Measurements from ENCODE around the gene PRDM8.

The PRDM8 gene

DNA sequence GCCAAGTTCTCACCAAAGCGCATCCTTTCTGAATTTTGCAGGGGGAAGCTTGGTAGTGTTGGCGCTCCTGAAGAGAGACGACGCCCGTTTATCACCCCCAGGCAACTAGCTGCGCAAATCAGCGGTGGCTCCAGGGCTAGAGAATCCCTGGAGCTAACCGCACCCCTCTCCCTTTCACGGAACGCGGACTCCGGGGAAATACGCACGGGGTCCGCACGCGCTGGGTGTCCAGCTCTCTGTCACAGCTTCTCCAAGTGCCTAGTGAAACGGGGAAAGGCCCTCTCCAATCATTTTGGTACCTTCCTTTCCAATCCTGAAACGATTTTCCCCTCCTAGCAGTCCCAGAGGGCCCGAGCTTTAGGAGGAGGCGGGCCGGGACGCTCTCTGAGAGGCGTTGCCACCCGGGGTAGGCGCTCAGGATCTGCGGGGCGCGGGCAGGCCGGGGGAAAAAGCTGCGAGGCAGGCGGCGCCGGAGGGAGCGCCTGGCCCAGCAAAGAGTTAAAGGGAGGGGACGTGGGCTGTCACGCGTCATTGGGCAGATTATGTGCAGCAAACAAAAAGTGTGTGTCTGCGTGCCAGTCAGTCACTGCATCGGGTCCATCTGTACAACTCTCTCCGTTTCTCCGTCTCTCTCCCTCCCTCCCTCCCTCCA, at the start of gene PRDM8:
PRDM8 (plus strand) TSS at position 582 of the 652 bp plus-strand sequence. CDS start 2,578 bp downstream, outside the sequence.
- Histone ChIP-seq H3K27ac (ENCODE audit: low read length) (no peak within 1 kb of the TSS), H3F3A (ENCODE audit: insufficient read depth, low read length) (no peaks in the 10 kb centered on the region), H3K9me3 (replicated peaks; ENCODE audit: insufficient read depth, low read length) (no peaks in the 10 kb centered on the region), H2AFZ (ENCODE audit: low read length) (peak within 1 kb of the TSS; percentile 29; the same call in 1 of the 2 replicates), H3K79me2 (ENCODE audit: low read length) (no peaks in the 10 kb centered on the region), H3K27me3 (replicated peaks; ENCODE audit: insufficient read depth, low read length) (no peaks in the 10 kb centered on the region), H3K4me3 (ENCODE audit: low read length) (peak within 1 kb of the TSS; percentile 37), H4K20me1 (ENCODE audit: insufficient read depth, low read length) (no peaks in the 10 kb centered on the region), H3K9ac (ENCODE audit: low read length) (no peak within 1 kb of the TSS), H3K9me2 (replicated peaks; ENCODE audit: insufficient read depth, low read length) (no peaks in the 10 kb centered on the region), H3K36me3 (replicated peaks; ENCODE audit: insufficient read depth, low read length) (no peaks in the 10 kb centered on the region), H3K4me2 (ENCODE audit: low read depth, low read length) (peak within 1 kb of the TSS; percentile 54; the same call in 1 of the 2 replicates), H3K4me1 (ENCODE audit: low read length) (no peaks in the 10 kb centered on the region)
- TF ChIP-seq EZH2 (optimal IDR thresholded peaks at IDR 0.05; ENCODE audit: low read depth, low read length) (no peak), EZH2phosphoT487 (IDR thresholded peaks at IDR 0.05; ENCODE audit: low read length) (no peak)
- TF ChIP-seq, protein P1, sequence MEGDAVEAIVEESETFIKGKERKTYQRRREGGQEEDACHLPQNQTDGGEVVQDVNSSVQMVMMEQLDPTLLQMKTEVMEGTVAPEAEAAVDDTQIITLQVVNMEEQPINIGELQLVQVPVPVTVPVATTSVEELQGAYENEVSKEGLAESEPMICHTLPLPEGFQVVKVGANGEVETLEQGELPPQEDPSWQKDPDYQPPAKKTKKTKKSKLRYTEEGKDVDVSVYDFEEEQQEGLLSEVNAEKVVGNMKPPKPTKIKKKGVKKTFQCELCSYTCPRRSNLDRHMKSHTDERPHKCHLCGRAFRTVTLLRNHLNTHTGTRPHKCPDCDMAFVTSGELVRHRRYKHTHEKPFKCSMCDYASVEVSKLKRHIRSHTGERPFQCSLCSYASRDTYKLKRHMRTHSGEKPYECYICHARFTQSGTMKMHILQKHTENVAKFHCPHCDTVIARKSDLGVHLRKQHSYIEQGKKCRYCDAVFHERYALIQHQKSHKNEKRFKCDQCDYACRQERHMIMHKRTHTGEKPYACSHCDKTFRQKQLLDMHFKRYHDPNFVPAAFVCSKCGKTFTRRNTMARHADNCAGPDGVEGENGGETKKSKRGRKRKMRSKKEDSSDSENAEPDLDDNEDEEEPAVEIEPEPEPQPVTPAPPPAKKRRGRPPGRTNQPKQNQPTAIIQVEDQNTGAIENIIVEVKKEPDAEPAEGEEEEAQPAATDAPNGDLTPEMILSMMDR (IDR thresholded peaks at IDR 0.05; ENCODE audit: low read length) = no peak
- DNase-seq = no peak

DNA sequence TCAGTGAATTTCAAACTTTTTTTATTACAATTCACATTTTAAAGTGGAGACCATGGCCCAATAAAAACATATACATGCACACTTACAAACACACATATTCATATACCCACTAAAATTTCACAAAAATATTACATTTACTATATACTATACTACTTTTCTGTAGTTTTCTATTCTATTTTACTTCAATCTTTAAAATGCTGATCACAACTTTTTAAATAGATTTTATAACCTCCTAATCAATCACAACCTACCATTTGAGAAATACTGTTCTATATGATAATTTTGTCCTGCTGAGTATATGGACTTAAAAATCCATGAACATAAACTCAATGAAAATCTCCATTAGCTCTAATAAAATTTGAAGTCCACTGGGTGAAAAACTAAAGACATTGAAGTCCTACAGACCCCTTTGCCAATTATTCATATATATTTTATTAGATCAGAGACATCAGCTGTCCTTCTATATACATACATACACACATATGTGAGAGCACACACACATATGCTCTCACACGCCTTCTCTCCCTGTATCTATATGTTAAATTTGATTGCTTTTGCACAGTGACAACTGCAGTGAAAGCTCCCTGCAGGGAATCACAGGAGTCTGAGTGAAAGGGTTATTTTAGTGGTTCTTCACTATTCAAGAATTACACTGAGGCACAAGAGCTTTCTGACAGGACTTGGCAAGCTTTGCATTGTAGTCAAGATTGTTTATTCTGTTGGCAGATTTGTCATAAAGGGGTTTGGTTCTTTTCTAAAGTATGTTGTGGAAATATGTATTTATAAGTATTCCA, 46.7 kb upstream of the PRDM8 start:
- Histone ChIP-seq H3K9me3 (replicated peaks; ENCODE audit: insufficient read depth, low read length) (no peaks in the 10 kb centered on the region), H3K79me2 (ENCODE audit: low read length) (no peaks in the 10 kb centered on the region), H3K36me3 (replicated peaks; ENCODE audit: insufficient read depth, low read length) (no peaks in the 10 kb centered on the region), H3K4me1 (ENCODE audit: low read length) (no peaks in the 10 kb centered on the region), H2AFZ (ENCODE audit: low read length) (no peak overlapping the region), H3K27ac (ENCODE audit: low read length) (no peak overlapping the region), H4K20me1 (ENCODE audit: insufficient read depth, low read length) (no peaks in the 10 kb centered on the region), H3K27me3 (replicated peaks; ENCODE audit: insufficient read depth, low read length) (no peaks in the 10 kb centered on the region), H3K4me2 (ENCODE audit: low read depth, low read length) (no peak overlapping the region), H3K4me3 (ENCODE audit: low read length) (no peak overlapping the region), H3K9me2 (replicated peaks; ENCODE audit: insufficient read depth, low read length) (no peaks in the 10 kb centered on the region), H3K9ac (ENCODE audit: low read length) (no peak overlapping the region), H3F3A (ENCODE audit: insufficient read depth, low read length) (no peaks in the 10 kb centered on the region)
- TF ChIP-seq, protein P1 (IDR thresholded peaks at IDR 0.05; ENCODE audit: low read length) = no peak
- no peak for TF ChIP-seq EZH2 (optimal IDR thresholded peaks at IDR 0.05; ENCODE audit: low read depth, low read length)
- TF ChIP-seq EZH2phosphoT487 (IDR thresholded peaks at IDR 0.05; ENCODE audit: low read length) = no peak
- no peak for DNase-seq

DNA sequence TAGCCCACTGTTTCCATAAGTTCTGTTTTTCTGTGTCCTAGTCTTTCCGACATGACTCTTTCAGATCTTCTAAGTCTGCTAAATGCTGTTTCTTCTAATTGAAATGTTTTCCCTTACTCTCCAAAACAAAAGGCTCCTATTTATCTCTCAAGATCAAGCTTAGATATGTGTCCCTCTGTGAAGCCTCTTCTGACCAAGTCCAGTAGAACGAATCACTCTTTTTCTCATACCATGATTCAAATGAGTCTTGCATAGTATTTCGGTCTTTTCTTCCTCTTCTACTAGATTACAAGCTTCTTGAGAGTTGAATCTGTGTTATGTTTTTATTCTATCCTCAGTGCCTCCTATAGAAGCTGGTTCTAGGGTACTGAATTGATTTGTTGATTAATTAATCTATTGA, 45.3 kb upstream of the PRDM8 start:
- no peaks in the 10 kb centered on the region for H3K4me1 ChIP-seq (ENCODE audit: low read length)
- no peaks in the 10 kb centered on the region for H4K20me1 ChIP-seq (ENCODE audit: insufficient read depth, low read length)
- no peak overlapping the region for H2AFZ ChIP-seq (ENCODE audit: low read length)
- no peaks in the 10 kb centered on the region for H3K79me2 ChIP-seq (ENCODE audit: low read length)
- TF ChIP-seq EZH2phosphoT487 (IDR thresholded peaks at IDR 0.05; ENCODE audit: low read length) (no peak), EZH2 (optimal IDR thresholded peaks at IDR 0.05; ENCODE audit: low read depth, low read length) (no peak)
- TF ChIP-seq, protein P1 (IDR thresholded peaks at IDR 0.05; ENCODE audit: low read length) = no peak
- H3K27me3 ChIP-seq (replicated peaks; ENCODE audit: insufficient read depth, low read length) = no peaks in the 10 kb centered on the region
- no peak overlapping the region for H3K9ac ChIP-seq (ENCODE audit: low read length)
- no peak overlapping the region for H3K27ac ChIP-seq (ENCODE audit: low read length)
- no peak overlapping the region for H3K4me3 ChIP-seq (ENCODE audit: low read length)
- H3K9me3 ChIP-seq (replicated peaks; ENCODE audit: insufficient read depth, low read length) = no peaks in the 10 kb centered on the region
- H3K9me2 ChIP-seq (replicated peaks; ENCODE audit: insufficient read depth, low read length) = no peaks in the 10 kb centered on the region
- DNase-seq = no peak
- H3K36me3 ChIP-seq (replicated peaks; ENCODE audit: insufficient read depth, low read length) = no peaks in the 10 kb centered on the region
- no peaks in the 10 kb centered on the region for H3F3A ChIP-seq (ENCODE audit: insufficient read depth, low read length)
- no peak overlapping the region for H3K4me2 ChIP-seq (ENCODE audit: low read depth, low read length)
